GM19452 (cell line): ENCODE measurements around the gene CDK10.

ENCODE experiments used
- ATAC-seq: cut with Tn5 transposase; IDR thresholded peaks from one replicate; pipeline ENCODE4 v1.9.1; 2021; ENCODE audit not compliant: unreplicated experiment

Gene CDK10

GRCh38 chr16:89732142-89732917 is 45.8 kb downstream of the CDK10 start:
- ATAC-seq = no peak

DNA sequence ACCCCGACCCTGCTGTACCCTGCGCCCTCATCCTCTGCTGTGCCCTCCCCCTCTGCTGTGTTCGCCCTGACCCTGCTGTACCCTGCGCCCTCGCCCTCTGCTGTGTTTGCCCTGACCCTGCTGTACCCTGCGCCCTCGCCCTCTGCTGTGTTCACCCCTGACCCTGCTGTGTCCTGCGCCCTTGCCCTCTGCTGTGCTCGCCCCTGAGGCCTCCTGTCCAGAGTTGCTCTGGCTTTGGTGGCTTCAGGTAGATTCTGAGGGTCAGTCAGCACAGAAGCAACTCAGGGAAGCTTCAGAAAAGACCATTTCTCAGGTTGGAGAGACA is 46.4 kb downstream of the CDK10 start:
- ATAC-seq = no peak

- no peak for ATAC-seq
Measured at GRCh38 chr16:89733322-89733721, 46.8 kb downstream of the CDK10 start.

- ATAC-seq = no peak
Measured at GRCh38 chr16:89733792-89734191, 47.3 kb downstream of the CDK10 start.

GRCh38 chr16:89736554-89736953 is 50.1 kb downstream of the CDK10 start:
- ATAC-seq = no peak

GRCh38 chr16:89737341-89738071 is 51.0 kb downstream of the CDK10 start:
- no peak for ATAC-seq

GRCh38 chr16:89738072-89738377 is 51.5 kb downstream of the CDK10 start:
- no peak for ATAC-seq

DNA sequence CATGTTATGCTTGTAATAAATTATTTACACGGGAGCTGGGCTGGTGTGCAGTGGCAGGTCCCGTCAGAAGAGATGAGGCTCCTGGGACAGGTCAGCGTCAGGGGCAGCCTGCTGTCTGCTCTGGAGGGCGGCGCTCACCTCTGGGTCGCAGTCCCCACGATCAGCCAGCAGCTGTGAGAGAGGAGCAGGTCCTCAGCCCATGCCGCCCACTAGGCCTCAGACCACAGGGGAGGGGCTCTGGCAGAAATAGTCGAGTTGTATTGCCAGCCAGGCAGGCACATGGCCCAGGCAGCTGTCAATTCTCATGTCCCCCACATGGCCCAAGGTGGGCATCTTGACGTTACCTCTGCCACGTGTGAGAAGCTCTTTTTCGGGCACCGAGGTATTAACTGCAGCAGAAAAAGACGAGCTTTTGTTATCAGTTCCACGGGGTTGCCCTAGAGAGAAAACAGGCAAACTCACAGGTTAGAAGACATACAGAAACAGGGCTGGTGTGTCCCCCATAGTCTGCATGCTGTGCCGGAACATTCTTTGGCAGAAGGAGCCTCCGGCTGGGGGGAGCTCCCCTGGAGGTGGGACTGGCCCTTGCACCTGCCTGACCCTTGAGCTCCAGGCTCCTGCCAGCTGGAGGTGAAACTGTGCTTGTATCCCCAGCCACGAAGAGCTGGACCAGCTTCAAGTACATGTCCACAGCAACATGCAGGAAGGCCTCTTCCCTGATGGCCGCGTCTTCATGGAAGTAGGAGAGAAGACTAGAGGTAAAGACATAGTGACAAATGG is 52.2 kb downstream of the CDK10 start:
- no peak for ATAC-seq

DNA sequence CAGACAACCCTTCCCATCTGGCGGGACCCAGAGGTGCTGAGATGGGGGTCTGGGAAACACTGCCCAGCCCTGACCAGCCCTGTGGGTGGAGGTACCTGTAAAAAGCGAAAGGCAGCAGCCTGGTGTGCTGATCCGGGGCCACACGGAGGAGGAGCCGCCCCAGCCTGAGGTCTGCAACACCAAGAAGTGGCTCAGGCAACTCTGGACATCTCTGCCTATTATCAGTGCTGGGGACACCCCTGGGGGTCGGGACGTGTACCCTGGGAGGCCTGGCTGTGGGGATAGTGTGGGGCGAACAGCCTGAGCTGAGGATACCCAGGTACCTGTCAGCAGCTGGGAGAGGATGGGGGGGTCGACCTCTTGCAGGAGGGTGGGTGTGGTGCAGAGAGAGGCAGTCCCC is 52.9 kb downstream of the CDK10 start:
- no peak for ATAC-seq

GRCh38 chr16:89741342-89742014 is 55.0 kb downstream of the CDK10 start:
- ATAC-seq = no peak

DNA sequence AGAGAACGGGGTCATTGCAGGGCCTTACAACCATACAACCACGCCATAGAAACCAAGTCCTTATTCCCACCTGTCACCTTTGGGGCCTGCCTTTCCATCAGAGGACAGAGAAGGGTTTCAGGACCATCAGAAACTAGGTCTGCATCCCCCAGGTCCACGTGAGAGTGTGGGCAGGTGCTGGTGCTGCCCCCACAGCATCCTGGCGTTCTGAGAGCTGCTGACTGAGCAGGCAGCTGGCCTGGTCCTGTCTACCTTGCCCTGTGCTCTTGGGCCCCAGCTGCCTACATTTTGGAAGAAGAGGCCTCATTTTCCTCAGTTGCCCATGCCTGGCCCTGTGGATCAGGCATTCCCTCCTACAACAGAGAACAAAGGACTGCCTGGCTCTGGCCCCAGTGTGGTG is 56.5 kb downstream of the CDK10 start:
- no peak for ATAC-seq

GRCh38 chr16:89744813-89745212 is 58.3 kb downstream of the CDK10 start:
- ATAC-seq = no peak
